Naive thymus-derived CD4-positive, alpha-beta T cell (primary cell): ENCODE results near the gene MBNL2. TPM values are rescaled to one million over a fixed set of nuclear protein-coding genes. Genes with fewer than 3 reads are reported as not detected.
A peak's percentile ranks its signal among the peaks of the same experiment; 100 is the strongest.

Source experiments
- ATAC-seq: fragments of 150-1000 bp; cut with Tn5 transposase; 2 replicates; pipeline ENCODE4 v1.10.0; 2021; ENCODE audit warnings: mild to moderate bottlenecking, moderate library complexity
- CTCF ChIA-PET: fragments of 350-600 bp; sonication (Branson Sonifier 250); formaldehyde crosslinking; loops from one replicate; lab custom pipeline; 2021; ENCODE audit warnings: antibody characterized with exemption; lab: Charles Lee
- POLR2A ChIA-PET: fragments of 350-600 bp; sonication (Branson Sonifier 250); formaldehyde crosslinking; loops from one replicate; lab custom pipeline; 2021; ENCODE audit warnings: antibody characterized with exemption, inconsistent platforms; lab: Charles Lee
- DNase-seq, 9 donors: peaks; one replicate each; pipeline versions ENCODE4 v3.0.0 to v3.0.0-alpha.2; 2020 to 2022; ENCODE audit warnings: mixed read lengths in 1 of 9
- H3K27ac ChIP-seq: one replicate; pipeline ENCODE4 v1.7.0; 2013; ENCODE audit warnings: mild to moderate bottlenecking, low read depth, low read length, moderate library complexity
- H3K27me3 ChIP-seq, 2 donors: one replicate each; pipeline ENCODE4 v1.7.0; 2013; ENCODE audit warnings: low read length in 2 of 2, mild to moderate bottlenecking in 2 of 2, moderate library complexity in 2 of 2; ENCODE audit not compliant: control insufficient read depth in 2 of 2, insufficient read depth in 2 of 2
- H3K36me3 ChIP-seq, 3 experiments: 1 replicate in 2 of 3; 2 replicates in 1 of 3; pipeline ENCODE4 v1.7.0; 2013; ENCODE audit warnings: low read length in 3 of 3, mild to moderate bottlenecking in 3 of 3, moderate library complexity in 1 of 3; ENCODE audit not compliant: insufficient read depth in 3 of 3, control insufficient read depth in 2 of 3
- H3K4me1 ChIP-seq, 2 donors: one replicate each; pipeline ENCODE4 v1.7.0; 2013; ENCODE audit warnings: low read length in 2 of 2, mild to moderate bottlenecking in 2 of 2, moderate library complexity in 1 of 2; ENCODE audit not compliant: control insufficient read depth in 2 of 2, insufficient read depth in 2 of 2
- H3K4me3 ChIP-seq: 2 replicates; pipeline ENCODE4 v1.7.0; 2013; ENCODE audit warnings: mild to moderate bottlenecking, low read length
- H3K9me3 ChIP-seq, 3 experiments: 1 replicate in 2 of 3; 2 replicates in 1 of 3; pipeline ENCODE4 v1.7.0; 2013; ENCODE audit warnings: low read length in 3 of 3; ENCODE audit not compliant: control insufficient read depth in 2 of 3
- H3K27ac Mint-ChIP-seq, 9 donors: one replicate each; pipeline ENCODE4 v1.8.0; 2020 to 2022; ENCODE audit warnings: mixed read lengths in 9 of 9, mild to moderate bottlenecking in 8 of 9, moderate library complexity in 5 of 9, inconsistent platforms in 2 of 9
- H3K27me3 Mint-ChIP-seq, 5 donors: one replicate each; pipeline ENCODE4 v1.8.0; 2021 to 2022; ENCODE audit warnings: mixed read lengths in 5 of 5, mild to moderate bottlenecking in 1 of 5
- H3K36me3 Mint-ChIP-seq, 5 donors: one replicate each; pipeline ENCODE4 v1.8.0; 2020 to 2022; ENCODE audit warnings: mixed read lengths in 5 of 5, mild to moderate bottlenecking in 3 of 5, inconsistent platforms in 1 of 5
- H3K4me1 Mint-ChIP-seq, 7 donors: one replicate each; pipeline ENCODE4 v1.8.0; 2020 to 2022; ENCODE audit warnings: mixed read lengths in 7 of 7, mild to moderate bottlenecking in 3 of 7, inconsistent platforms in 1 of 7
- H3K4me3 Mint-ChIP-seq, 10 donors: one replicate each; pipeline ENCODE4 v1.8.0; 2020 to 2022; ENCODE audit warnings: mild to moderate bottlenecking in 10 of 10, mixed read lengths in 10 of 10, moderate library complexity in 6 of 10, inconsistent platforms in 2 of 10
- H3K9me3 Mint-ChIP-seq, 11 donors: one replicate each; pipeline ENCODE4 v1.8.0; 2020 to 2022; ENCODE audit warnings: mixed read lengths in 11 of 11, mild to moderate bottlenecking in 4 of 11, inconsistent platforms in 1 of 11, moderate library complexity in 1 of 11
- intact Hi-C, 2 donors: fragments of 100-400 bp; cut with micrococcal nuclease; formaldehyde crosslinking; loops; one replicate each; pipeline ENCODE4 v1.15.1; 2023
- polyA plus RNA-seq, 2 donors: library from polyadenylated mRNA; unstranded; fragments of 300-500 nt; fragmentation: Illumina TruSeq; gene quantifications; one replicate each; pipeline ENCODE4 v1.2.3, GENCODE V29; 2021
- total RNA-seq, 6 experiments: library from RNA in 5 of 6; stranded (reverse) in 5 of 6; gene quantifications; 1 replicate in 5 of 6; 2 replicates in 1 of 6; pipeline ENCODE4 v1.2.3 and lab custom pipeline; 2021 to 2026

MBNL2 gene
- total and polyA plus RNA-seq, 7 experiments from 2014 or later, result 13.4 to 28.6 (median 23.3) TPM

- Histone ChIP-seq H3K4me1 (peaks cover 3 to 9% of the 10 kb centered on the region in 2 donors), H3K27ac (no peak overlapping the region), H3K36me3 (no peaks in the 10 kb centered on the region), H3K9me3 (no peaks in the 10 kb centered on the region), H3K4me3 (no peak overlapping the region), H3K27me3 (no peaks in the 10 kb centered on the region)
- H3K4me1 Mint-ChIP-seq, result peaks cover 16 to 26% (median 19%) of the 10 kb centered on the region in 7 donors
- CTCF ChIA-PET, result interaction anchor here (0.5 kb wide), 1 partner anchor 90 kb away, joined by 7 read pairs; no protein-coding TSS in a partner anchor
- peak overlapping the region in 1 of 9 donors; percentile 54 for H3K27ac Mint-ChIP-seq
- intact Hi-C loops, result no loop called here
- no peak for DNase-seq
- no peaks in the 10 kb centered on the region for H3K9me3 Mint-ChIP-seq
- H3K27me3 Mint-ChIP-seq, result no peaks in the 10 kb centered on the region
- POLR2A ChIA-PET, result no interaction called here
- H3K4me3 Mint-ChIP-seq, result no peak overlapping the region
- no peak for ATAC-seq
- peaks cover 0 to 27% (median 11%) of the 10 kb centered on the region in 5 donors for H3K36me3 Mint-ChIP-seq
Measured at GRCh38 chr13:97388373-97388772, 166.2 kb downstream of the MBNL2 start.

GRCh38 chr13:97390941-97391600 lies 168.9 kb downstream of the MBNL2 start:
- Histone ChIP-seq H3K9me3 (no peaks in the 10 kb centered on the region), H3K27me3 (no peaks in the 10 kb centered on the region), H3K4me1 (peaks cover 3 to 8% of the 10 kb centered on the region in 2 donors), H3K36me3 (no peaks in the 10 kb centered on the region), H3K4me3 (no peak overlapping the region), H3K27ac (no peak overlapping the region)
- no peak for DNase-seq
- H3K36me3 Mint-ChIP-seq, result peaks cover 0 to 23% (median 3%) of the 10 kb centered on the region in 5 donors
- H3K27me3 Mint-ChIP-seq, result no peaks in the 10 kb centered on the region
- no peaks in the 10 kb centered on the region for H3K9me3 Mint-ChIP-seq
- no peak overlapping the region for H3K27ac Mint-ChIP-seq
- ATAC-seq, result no peak
- POLR2A ChIA-PET, result no interaction called here
- peaks cover 14 to 16% (median 15%) of the 10 kb centered on the region in 7 donors for H3K4me1 Mint-ChIP-seq
- intact Hi-C loops, result no loop called here
- CTCF ChIA-PET, result interaction anchor here (1.0 kb wide), 1 partner anchor 281 kb away, joined by 3 read pairs; no protein-coding TSS in a partner anchor
- no peak overlapping the region for H3K4me3 Mint-ChIP-seq

GRCh38 chr13:97392020-97392419 lies 169.9 kb downstream of the MBNL2 start:
- H3K4me3 ChIP-seq, result no peak overlapping the region
- H3K9me3 Mint-ChIP-seq, result no peaks in the 10 kb centered on the region
- H3K4me1 Mint-ChIP-seq, result peaks cover 6 to 7% (median 6%) of the 10 kb centered on the region in 7 donors
- H3K27me3 Mint-ChIP-seq, result no peaks in the 10 kb centered on the region
- no peaks in the 10 kb centered on the region for H3K36me3 ChIP-seq
- no peak overlapping the region for H3K4me3 Mint-ChIP-seq
- H3K9me3 ChIP-seq, result no peaks in the 10 kb centered on the region
- H3K27ac Mint-ChIP-seq, result no peak overlapping the region
- DNase-seq (no peak), ATAC-seq (no peak)
- no peaks in the 10 kb centered on the region for H3K27me3 ChIP-seq
- CTCF ChIA-PET, result no interaction called here
- peaks cover 0 to 14% (median 2%) of the 10 kb centered on the region in 5 donors for H3K36me3 Mint-ChIP-seq
- POLR2A ChIA-PET, result no interaction called here
- intact Hi-C loops, result no loop called here
- H3K4me1 ChIP-seq, result no peaks in the 10 kb centered on the region
- H3K27ac ChIP-seq, result no peak overlapping the region

- H3K27me3 Mint-ChIP-seq, result peaks cover 0 to 2% (median 0%) of the 10 kb centered on the region in 5 donors
- peaks cover 0 to 8% (median 0%) of the 10 kb centered on the region in 5 donors for H3K36me3 Mint-ChIP-seq
- H3K4me3 Mint-ChIP-seq, result no peak overlapping the region
- no peaks in the 10 kb centered on the region for H3K4me1 ChIP-seq
- ChIA-PET POLR2A (no interaction called here), CTCF (no interaction called here)
- H3K27ac ChIP-seq, result no peak overlapping the region
- H3K36me3 ChIP-seq, result no peaks in the 10 kb centered on the region
- no peak overlapping the region for H3K4me3 ChIP-seq
- H3K9me3 Mint-ChIP-seq, result peaks cover 0 to 2% (median 0%) of the 10 kb centered on the region in 11 donors
- ATAC-seq (no peak), DNase-seq (no peak)
- intact Hi-C loops, result no loop called here
- no peaks in the 10 kb centered on the region for H3K4me1 Mint-ChIP-seq
- H3K27ac Mint-ChIP-seq, result no peak overlapping the region
- no peaks in the 10 kb centered on the region for H3K27me3 ChIP-seq
- no peaks in the 10 kb centered on the region for H3K9me3 ChIP-seq
Measured at GRCh38 chr13:97394542-97394941, 172.4 kb downstream of the MBNL2 start.

- Mint-ChIP-seq H3K9me3 (peaks cover 0 to 3% (median 0%) of the 10 kb centered on the region in 11 donors), H3K36me3 (peaks cover 0 to 8% (median 0%) of the 10 kb centered on the region in 5 donors), H3K27me3 (peaks cover 0 to 2% (median 0%) of the 10 kb centered on the region in 5 donors), H3K4me1 (no peaks in the 10 kb centered on the region), H3K4me3 (no peak overlapping the region), H3K27ac (peak overlapping the region in 1 of 9 donors; percentile 58)
- H3K27me3 ChIP-seq, result no peaks in the 10 kb centered on the region
- no peaks in the 10 kb centered on the region for H3K36me3 ChIP-seq
- no peak for DNase-seq
- no peak overlapping the region for H3K27ac ChIP-seq
- POLR2A ChIA-PET, result no interaction called here
- CTCF ChIA-PET, result no interaction called here
- H3K4me1 ChIP-seq, result no peaks in the 10 kb centered on the region
- intact Hi-C loops, result no loop called here
- H3K9me3 ChIP-seq, result no peaks in the 10 kb centered on the region
- H3K4me3 ChIP-seq, result no peak overlapping the region
- no peak for ATAC-seq
Measured at GRCh38 chr13:97395447-97396136, 173.5 kb downstream of the MBNL2 start.

GRCh38 chr13:97397267-97397666 lies 175.1 kb downstream of the MBNL2 start:
- no peaks in the 10 kb centered on the region for H3K9me3 ChIP-seq
- no peaks in the 10 kb centered on the region for H3K4me1 ChIP-seq
- H3K4me3 ChIP-seq, result no peak overlapping the region
- POLR2A ChIA-PET, result no interaction called here
- no peak for DNase-seq
- Mint-ChIP-seq H3K27ac (no peak overlapping the region), H3K9me3 (peaks cover 1 to 14% (median 7%) of the 10 kb centered on the region in 11 donors), H3K36me3 (peaks cover 0 to 9% (median 4%) of the 10 kb centered on the region in 5 donors), H3K4me1 (no peaks in the 10 kb centered on the region), H3K27me3 (peaks cover 0 to 5% (median under 1%) of the 10 kb centered on the region in 5 donors), H3K4me3 (no peak overlapping the region)
- no peaks in the 10 kb centered on the region for H3K36me3 ChIP-seq
- intact Hi-C loops, result no loop called here
- no peak for ATAC-seq
- CTCF ChIA-PET, result no interaction called here
- H3K27me3 ChIP-seq, result no peaks in the 10 kb centered on the region
- no peak overlapping the region for H3K27ac ChIP-seq
